Measurements from ENCODE around the gene FYN.
"Not testable (repeated sequence)": the region's sequence is repeated elsewhere in the genome, so short reads cannot be mapped to it uniquely, and the experiment has no call there.

FYN gene

GRCh38 chr6:111688331-111688730 lies 184.9 kb downstream of the FYN start:
- Histone ChIP-seq H3K4me3 (ENCODE audit: low read depth in 1 of 2, low read length in 2 of 2) (no peak overlapping the region), H3K9me3 (ENCODE audit: control insufficient read depth in 1 of 2, low read length in 2 of 2) (no peaks in the 10 kb centered on the region), H3K36me3 (ENCODE audit: control insufficient read depth in 1 of 2, insufficient read depth in 2 of 2, low read length in 2 of 2) (peaks cover 0 to 7% of the 10 kb centered on the region in 2 donors), H3K27me3 (ENCODE audit: low read depth, low read length) (no peaks in the 10 kb centered on the region), H3K4me1 (ENCODE audit: control insufficient read depth in 1 of 2, insufficient read depth in 2 of 2, low read length in 2 of 2) (peaks cover 29 to 30% of the 10 kb centered on the region in 2 donors), H3K27ac (ENCODE audit: low read length) (no peak overlapping the region)

GRCh38 chr6:111687652-111688051 lies 185.6 kb downstream of the FYN start:
- Histone ChIP-seq H3K27me3 (ENCODE audit: low read depth, low read length) (no peaks in the 10 kb centered on the region), H3K36me3 (ENCODE audit: control insufficient read depth in 1 of 2, insufficient read depth in 2 of 2, low read length in 2 of 2) (peaks cover 0 to 5% of the 10 kb centered on the region in 2 donors), H3K4me1 (ENCODE audit: control insufficient read depth in 1 of 2, insufficient read depth in 2 of 2, low read length in 2 of 2) (peaks cover 22 to 29% of the 10 kb centered on the region in 2 donors), H3K27ac (ENCODE audit: low read length) (no peak overlapping the region), H3K4me3 (ENCODE audit: low read depth in 1 of 2, low read length in 2 of 2) (no peak overlapping the region), H3K9me3 (ENCODE audit: control insufficient read depth in 1 of 2, low read length in 2 of 2) (no peaks in the 10 kb centered on the region)

GRCh38 chr6:111686932-111687266 lies 186.4 kb downstream of the FYN start:
- Histone ChIP-seq H3K27ac (ENCODE audit: low read length) (peak overlapping the region; percentile 41), H3K4me3 (ENCODE audit: low read depth in 1 of 2, low read length in 2 of 2) (no peak overlapping the region), H3K4me1 (ENCODE audit: control insufficient read depth in 1 of 2, insufficient read depth in 2 of 2, low read length in 2 of 2) (peaks cover 15 to 23% of the 10 kb centered on the region in 2 donors), H3K36me3 (ENCODE audit: control insufficient read depth in 1 of 2, insufficient read depth in 2 of 2, low read length in 2 of 2) (peaks cover 0 to 5% of the 10 kb centered on the region in 2 donors), H3K27me3 (ENCODE audit: low read depth, low read length) (no peaks in the 10 kb centered on the region), H3K9me3 (ENCODE audit: control insufficient read depth in 1 of 2, low read length in 2 of 2) (no peaks in the 10 kb centered on the region)

DNA sequence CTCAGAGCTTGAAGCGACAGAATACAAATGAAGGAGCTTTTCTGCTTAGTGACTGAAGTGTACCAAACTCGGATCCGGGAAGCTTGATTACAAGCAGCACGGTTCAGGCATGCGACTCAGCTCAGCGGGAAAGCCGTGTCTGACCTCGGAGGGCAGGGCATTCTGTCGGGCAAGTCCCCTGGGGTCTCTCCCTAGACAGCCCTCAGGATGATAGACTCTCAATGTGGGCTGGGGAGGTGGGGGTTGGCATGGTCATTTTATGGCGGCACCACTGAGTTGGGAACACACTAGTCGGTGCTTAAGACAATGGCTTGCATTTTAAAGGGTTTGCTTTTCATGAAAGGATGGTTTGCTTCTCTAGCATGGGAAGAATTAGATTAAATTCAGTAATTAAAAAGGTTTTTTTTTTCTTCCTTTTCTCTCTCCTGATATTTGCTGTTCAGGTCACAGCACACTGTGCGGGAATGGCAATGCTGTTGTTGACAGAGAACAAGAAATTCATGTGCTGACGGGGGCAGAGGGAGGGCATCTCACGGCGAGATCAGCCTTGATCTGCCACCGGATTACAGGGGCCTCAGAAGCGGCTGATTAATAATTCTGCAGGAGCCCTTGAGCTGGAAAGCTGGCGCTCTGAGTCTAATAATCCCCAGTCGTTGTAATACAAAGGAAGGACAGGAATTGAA lies 186.9 kb downstream of the FYN start:
- H3K36me3 ChIP-seq (ENCODE audit: control insufficient read depth in 1 of 2, insufficient read depth in 2 of 2, low read length in 2 of 2) = peaks cover 0 to 5% of the 10 kb centered on the region in 2 donors
- peak overlapping the region; percentile 41 for H3K27ac ChIP-seq (ENCODE audit: low read length)
- no peaks in the 10 kb centered on the region for H3K27me3 ChIP-seq (ENCODE audit: low read depth, low read length)
- no peaks in the 10 kb centered on the region for H3K9me3 ChIP-seq (ENCODE audit: control insufficient read depth in 1 of 2, low read length in 2 of 2)
- peak overlapping the region in 1 of 2 donors; percentile 9 for H3K4me3 ChIP-seq (ENCODE audit: low read depth in 1 of 2, low read length in 2 of 2)
- H3K4me1 ChIP-seq (ENCODE audit: control insufficient read depth in 1 of 2, insufficient read depth in 2 of 2, low read length in 2 of 2) = peaks cover 13 to 18% of the 10 kb centered on the region in 2 donors

DNA sequence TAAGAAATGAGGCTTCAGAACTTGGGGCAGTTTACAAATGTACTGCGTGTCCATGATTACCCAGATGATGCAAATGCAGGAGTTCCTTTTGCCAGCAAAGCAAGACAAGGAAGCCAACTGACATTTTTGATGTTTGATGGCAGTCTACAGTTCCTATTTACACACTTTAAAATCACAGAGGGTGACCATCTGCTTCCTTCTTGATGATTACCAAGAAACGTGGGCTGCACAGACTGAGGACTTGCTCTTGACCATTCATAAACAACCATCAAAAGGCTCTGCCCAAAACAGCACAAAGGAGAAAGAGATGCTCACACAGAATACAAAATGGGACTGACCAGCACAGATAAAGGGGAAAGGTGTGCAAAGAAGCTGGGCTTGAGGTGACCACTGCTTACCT lies 187.7 kb downstream of the FYN start:
- Histone ChIP-seq H3K27me3 (ENCODE audit: low read depth, low read length) (no peaks in the 10 kb centered on the region), H3K4me3 (ENCODE audit: low read depth in 1 of 2, low read length in 2 of 2) (no peak overlapping the region), H3K27ac (ENCODE audit: low read length) (peak overlapping the region; percentile 41), H3K9me3 (ENCODE audit: control insufficient read depth in 1 of 2, low read length in 2 of 2) (no peaks in the 10 kb centered on the region), H3K4me1 (ENCODE audit: control insufficient read depth in 1 of 2, insufficient read depth in 2 of 2, low read length in 2 of 2) (peaks cover 5 to 12% of the 10 kb centered on the region in 2 donors), H3K36me3 (ENCODE audit: control insufficient read depth in 1 of 2, insufficient read depth in 2 of 2, low read length in 2 of 2) (peaks cover 0 to 5% of the 10 kb centered on the region in 2 donors)

DNA sequence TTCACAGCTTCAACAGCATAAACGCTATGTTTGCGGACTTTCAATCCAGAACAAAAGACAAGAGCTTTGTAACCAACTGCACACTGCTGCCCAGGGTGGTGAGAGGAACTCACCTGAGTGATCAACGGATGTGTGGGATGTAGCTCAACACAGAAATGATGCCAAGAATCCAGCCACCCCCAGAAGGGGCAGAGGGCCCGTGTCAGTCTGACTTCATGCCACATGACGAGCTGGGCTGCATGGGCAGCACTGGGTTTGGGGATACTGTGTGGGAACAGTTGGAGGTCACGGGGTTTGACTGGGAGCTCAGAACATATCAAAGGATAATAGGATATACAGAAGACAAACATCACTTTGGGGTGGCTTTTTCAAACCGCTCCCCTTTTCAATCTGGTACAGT lies 188.2 kb downstream of the FYN start:
- Histone ChIP-seq H3K4me1 (ENCODE audit: control insufficient read depth in 1 of 2, insufficient read depth in 2 of 2, low read length in 2 of 2) (peaks cover 4 to 12% of the 10 kb centered on the region in 2 donors), H3K27ac (ENCODE audit: low read length) (peak overlapping the region; percentile 41), H3K9me3 (ENCODE audit: control insufficient read depth in 1 of 2, low read length in 2 of 2) (no peaks in the 10 kb centered on the region), H3K36me3 (ENCODE audit: control insufficient read depth in 1 of 2, insufficient read depth in 2 of 2, low read length in 2 of 2) (peaks cover 0 to 5% of the 10 kb centered on the region in 2 donors), H3K27me3 (ENCODE audit: low read depth, low read length) (no peaks in the 10 kb centered on the region), H3K4me3 (ENCODE audit: low read depth in 1 of 2, low read length in 2 of 2) (no peak overlapping the region)

DNA sequence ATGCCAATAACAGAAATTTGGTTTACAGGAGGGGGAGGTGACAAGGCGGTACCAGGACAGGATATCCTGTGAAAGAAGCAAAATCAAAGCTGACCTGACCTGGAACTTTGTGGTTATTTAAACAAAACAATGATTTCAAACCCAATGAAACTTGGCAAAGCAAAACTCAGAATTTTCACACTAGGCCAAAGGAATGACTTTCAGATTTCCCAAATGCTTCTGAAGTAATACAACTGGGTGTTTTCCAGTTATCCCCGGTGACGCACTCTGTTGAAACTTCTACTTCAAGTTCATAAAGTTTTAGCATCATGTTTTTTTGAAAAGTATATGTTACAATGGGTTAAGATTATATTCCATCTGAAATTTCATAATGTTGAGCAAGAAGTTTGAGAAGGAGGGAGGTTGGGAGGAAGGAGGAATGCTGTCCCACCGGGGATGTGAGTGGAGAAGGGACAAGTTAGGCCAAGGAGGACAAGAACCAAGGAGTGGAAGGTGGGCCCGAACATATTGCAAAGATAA lies 189.4 kb downstream of the FYN start:
- H3K9me3 ChIP-seq (ENCODE audit: control insufficient read depth in 1 of 2, low read length in 2 of 2) = no peaks in the 10 kb centered on the region
- H3K36me3 ChIP-seq (ENCODE audit: control insufficient read depth in 1 of 2, insufficient read depth in 2 of 2, low read length in 2 of 2) = no peaks in the 10 kb centered on the region
- no peak overlapping the region for H3K4me3 ChIP-seq (ENCODE audit: low read depth in 1 of 2, low read length in 2 of 2)
- H3K27ac ChIP-seq (ENCODE audit: low read length) = peak overlapping the region; percentile 70
- H3K4me1 ChIP-seq (ENCODE audit: control insufficient read depth in 1 of 2, insufficient read depth in 2 of 2, low read length in 2 of 2) = peaks cover 4 to 12% of the 10 kb centered on the region in 2 donors
- no peaks in the 10 kb centered on the region for H3K27me3 ChIP-seq (ENCODE audit: low read depth, low read length)

DNA sequence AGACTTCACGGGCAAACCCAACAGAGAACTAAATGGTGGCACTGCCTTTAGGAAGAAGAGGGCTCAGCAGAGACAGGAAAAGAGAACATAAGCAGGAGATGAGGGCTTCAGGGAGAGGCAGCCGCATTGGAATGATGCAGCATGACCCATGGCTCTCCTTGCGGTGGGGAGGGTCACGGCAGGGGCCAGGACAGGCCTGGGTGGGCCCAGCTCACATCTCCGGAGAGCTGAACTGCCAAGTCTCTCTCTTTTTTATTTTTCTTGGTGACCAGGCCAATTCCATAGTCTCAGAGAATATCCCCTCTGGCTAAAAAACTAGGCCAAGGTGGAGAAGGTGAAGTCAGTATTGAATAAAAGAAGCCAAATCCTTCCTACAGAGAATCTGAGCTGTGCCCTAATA lies 190.1 kb downstream of the FYN start:
- Histone ChIP-seq H3K27ac (ENCODE audit: low read length) (peak overlapping the region; percentile 60), H3K4me1 (ENCODE audit: control insufficient read depth in 1 of 2, insufficient read depth in 2 of 2, low read length in 2 of 2) (peaks cover 4 to 12% of the 10 kb centered on the region in 2 donors), H3K27me3 (ENCODE audit: low read depth, low read length) (no peaks in the 10 kb centered on the region), H3K36me3 (ENCODE audit: control insufficient read depth in 1 of 2, insufficient read depth in 2 of 2, low read length in 2 of 2) (no peaks in the 10 kb centered on the region), H3K4me3 (ENCODE audit: low read depth in 1 of 2, low read length in 2 of 2) (no peak overlapping the region), H3K9me3 (ENCODE audit: control insufficient read depth in 1 of 2, low read length in 2 of 2) (no peaks in the 10 kb centered on the region)

DNA sequence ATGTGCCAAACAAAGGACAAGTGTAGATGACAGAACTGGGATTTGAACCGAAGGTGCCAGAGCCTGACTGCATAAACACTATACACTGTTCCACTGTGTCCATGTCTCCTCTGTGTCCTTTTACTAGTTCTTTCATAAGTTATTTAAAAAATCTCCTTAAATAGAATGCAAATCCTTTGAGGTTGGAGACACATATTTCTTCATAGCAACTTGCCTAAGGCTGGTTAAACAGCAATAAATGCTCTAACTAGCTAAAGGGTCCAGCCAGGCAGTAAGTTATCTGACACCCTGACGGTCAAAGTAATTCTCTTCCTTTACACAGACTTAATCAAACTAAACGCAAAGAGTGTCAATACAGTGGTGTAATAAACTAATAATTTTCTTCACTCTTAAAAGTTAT lies 191.4 kb downstream of the FYN start:
- no peak overlapping the region for H3K27ac ChIP-seq (ENCODE audit: low read length)

DNA sequence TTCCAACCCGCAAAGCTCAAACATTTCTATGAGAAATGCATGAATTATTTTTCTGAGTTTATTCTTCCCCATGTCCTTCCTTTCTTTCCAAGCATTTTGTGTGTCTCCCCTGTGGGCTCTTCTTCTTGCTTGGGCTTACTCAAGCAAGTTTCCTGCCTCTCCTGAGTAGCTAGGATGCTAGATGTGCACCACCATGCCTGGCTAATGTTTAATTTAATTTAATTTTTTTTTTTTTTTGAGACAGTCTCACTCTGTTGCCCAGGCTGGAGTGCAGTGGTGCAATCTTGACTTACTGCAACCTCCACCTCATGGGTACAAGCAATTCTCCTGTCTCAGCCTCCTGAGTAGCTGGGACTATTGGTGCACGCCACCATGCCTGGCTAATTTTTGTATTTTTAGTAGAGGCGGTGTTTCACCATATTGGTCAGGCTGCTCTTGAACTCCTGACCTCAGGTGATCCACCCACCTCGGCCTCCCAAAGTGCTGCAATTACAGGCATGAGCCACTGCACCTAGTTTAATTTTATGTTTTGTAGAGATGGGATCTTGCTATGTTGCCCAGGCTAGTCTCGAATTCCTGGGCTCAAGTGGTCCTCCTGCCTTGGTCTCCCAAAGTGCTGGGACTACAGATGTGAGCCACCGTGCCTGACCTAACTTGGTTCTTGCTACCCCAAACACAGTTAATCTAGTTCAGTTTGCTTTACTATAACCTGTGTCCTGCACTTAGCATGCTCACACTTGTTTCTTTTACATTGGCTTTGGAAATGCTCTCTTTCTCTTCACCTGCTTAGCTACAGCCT lies 192.2 kb downstream of the FYN start:
- not testable (repeated sequence) for H3K27ac ChIP-seq (ENCODE audit: low read length); H3K4me3 ChIP-seq (ENCODE audit: low read depth in 1 of 2, low read length in 2 of 2); H3K9me3 ChIP-seq (ENCODE audit: control insufficient read depth in 1 of 2, low read length in 2 of 2); H3K36me3 ChIP-seq (ENCODE audit: control insufficient read depth in 1 of 2, insufficient read depth in 2 of 2, low read length in 2 of 2); H3K27me3 ChIP-seq (ENCODE audit: low read depth, low read length); H3K4me1 ChIP-seq (ENCODE audit: control insufficient read depth in 1 of 2, insufficient read depth in 2 of 2, low read length in 2 of 2)

More for the DNA sequence above, 191.4 kb downstream of the FYN start:
- Histone ChIP-seq H3K27me3 (ENCODE audit: low read depth, low read length) (no peaks in the 10 kb centered on the region), H3K9me3 (ENCODE audit: control insufficient read depth in 1 of 2, low read length in 2 of 2) (no peaks in the 10 kb centered on the region), H3K4me3 (ENCODE audit: low read depth in 1 of 2, low read length in 2 of 2) (no peak overlapping the region), H3K36me3 (ENCODE audit: control insufficient read depth in 1 of 2, insufficient read depth in 2 of 2, low read length in 2 of 2) (no peaks in the 10 kb centered on the region), H3K4me1 (ENCODE audit: control insufficient read depth in 1 of 2, insufficient read depth in 2 of 2, low read length in 2 of 2) (peaks cover 7 to 12% of the 10 kb centered on the region in 2 donors)

- Histone ChIP-seq H3K9me3 (ENCODE audit: control insufficient read depth in 1 of 2, low read length in 2 of 2) (no peaks in the 10 kb centered on the region), H3K36me3 (ENCODE audit: control insufficient read depth in 1 of 2, insufficient read depth in 2 of 2, low read length in 2 of 2) (no peaks in the 10 kb centered on the region), H3K27me3 (ENCODE audit: low read depth, low read length) (no peaks in the 10 kb centered on the region), H3K4me3 (ENCODE audit: low read depth in 1 of 2, low read length in 2 of 2) (no peak overlapping the region), H3K27ac (ENCODE audit: low read length) (no peak overlapping the region), H3K4me1 (ENCODE audit: control insufficient read depth in 1 of 2, insufficient read depth in 2 of 2, low read length in 2 of 2) (peaks cover 2 to 7% of the 10 kb centered on the region in 2 donors)
Observed at GRCh38 chr6:111680015-111680712, 193.1 kb downstream of the FYN start.

All from muscle layer of duodenum (tissue), 2 donors.